ENCODE data around the gene DMRT1. TPM values are rescaled to one million over a fixed set of nuclear protein-coding genes. Genes with fewer than 3 reads are reported as not detected.

The DMRT1 gene
- not detected for total RNA-seq

DNA sequence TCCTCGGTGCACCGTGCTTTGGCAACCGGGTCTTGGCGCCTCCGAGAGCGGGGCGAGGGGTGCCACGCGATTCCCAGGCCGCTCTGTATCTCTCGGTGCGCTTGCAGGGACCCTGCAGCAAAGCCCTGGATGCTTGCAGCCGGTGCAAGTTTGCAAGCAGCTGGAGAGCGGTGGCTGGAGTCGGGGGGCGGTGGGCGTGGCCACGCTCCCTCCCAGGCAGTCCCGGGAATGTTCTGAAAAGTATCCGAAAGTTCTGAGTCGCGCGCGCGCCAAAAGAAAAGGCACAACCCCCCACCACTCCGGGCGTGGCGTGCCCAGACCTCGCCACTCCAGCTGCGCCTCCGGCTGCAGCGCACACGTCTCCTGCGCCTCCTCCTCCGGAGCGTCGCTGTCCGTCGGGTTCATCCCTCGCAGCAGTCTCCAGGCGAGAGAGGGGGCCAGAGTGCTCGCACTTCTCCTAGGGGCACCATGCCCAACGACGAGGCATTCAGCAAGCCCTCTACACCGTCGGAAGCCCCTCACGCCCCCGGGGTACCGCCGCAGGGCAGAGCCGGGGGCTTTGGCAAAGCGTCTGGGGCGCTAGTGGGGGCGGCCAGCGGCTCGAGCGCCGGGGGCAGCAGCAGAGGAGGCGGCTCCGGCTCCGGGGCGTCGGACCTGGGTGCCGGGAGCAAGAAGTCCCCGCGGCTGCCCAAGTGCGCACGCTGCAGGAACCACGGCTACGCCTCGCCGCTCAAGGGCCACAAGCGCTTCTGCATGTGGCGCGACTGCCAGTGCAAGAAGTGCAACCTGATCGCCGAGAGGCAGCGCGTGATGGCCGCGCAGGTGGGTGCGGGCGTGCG is at the start of gene DMRT1:
DMRT1 (plus strand) TSS at position 327 of the 839 bp plus-strand sequence; CDS start at position 469, 142 bp downstream.

GRCh38 chr9:976258-976942 is 134.9 kb downstream of the DMRT1 start, which contains the start of gene DMRT3:
Gene DMRT3, plus strand, starts transcription at chr9:976655. Its CDS starts 347 bp downstream, at chr9:977002.

Small RNA genes lying within 50 kb of the gene (small RNA-seq; reads per million reads assigned to genes)
- gene RNU6-1073P, result 0 reads per million in 2 donors

Other genes with a start within 250 kb of the DMRT1 start
- gene DMRT3, start 135.0 kb downstream of the DMRT1 start, total RNA-seq, result not detected
- under 1 TPM in 1 of 2 donors, not detected in 1; under 0.01 TPM for gene DMRT2, start 208.7 kb downstream of the DMRT1 start, total RNA-seq

Data from melanocyte of skin (primary cell).